ENCODE results near the gene FBL.

DNA sequence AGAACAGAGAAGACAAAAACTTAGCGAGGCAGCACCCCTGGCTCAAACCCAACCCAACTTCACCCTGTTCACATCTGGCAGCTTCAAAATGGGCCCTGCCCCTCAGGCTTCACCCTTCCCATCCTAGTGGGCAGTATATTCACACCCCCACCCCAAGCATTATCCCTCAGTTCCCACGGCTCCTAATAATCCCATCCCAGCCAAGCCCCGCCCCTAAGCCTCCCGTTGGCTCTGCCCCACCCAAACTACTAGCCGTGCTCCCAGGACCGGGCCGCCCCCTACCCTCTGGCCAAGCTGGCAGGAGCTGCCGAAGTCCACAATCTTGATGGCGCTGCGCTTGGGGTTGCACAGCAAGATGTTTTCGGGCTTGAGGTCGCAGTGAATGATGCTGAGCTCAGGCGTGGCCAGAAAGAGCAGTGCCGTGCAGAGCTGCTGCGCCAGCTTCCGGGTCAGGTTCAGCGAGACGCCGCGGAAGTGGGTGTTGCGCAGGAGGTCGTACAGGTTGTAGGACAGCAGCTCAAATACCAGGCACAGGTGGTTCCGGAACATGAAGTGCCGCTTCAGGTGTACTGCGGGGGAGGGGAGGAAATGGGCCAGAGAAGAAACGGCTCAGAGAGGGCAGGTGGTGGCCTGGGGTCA lies 18.0 kb downstream of the FBL start:
- TF ChIP-seq POLR2A (IDR thresholded peaks at IDR 0.05; ENCODE audit: borderline replicate concordance, extremely low read depth, insufficient read depth, insufficient read length) (no peak), EZH2phosphoT487 (IDR thresholded peaks at IDR 0.05; ENCODE audit: borderline replicate concordance) (no peak), TCF7L2 (IDR thresholded peaks at IDR 0.05; ENCODE audit: borderline replicate concordance, extremely low read depth, insufficient read depth, insufficient read length) (no peak), CTCF (IDR thresholded peaks at IDR 0.05 in 2 of 3, conservative IDR thresholded peaks at IDR 0.05 in 1 of 3; ENCODE audit: borderline replicate concordance in 1 of 3, insufficient read depth in 1 of 3, low read depth in 2 of 3, low read length in 2 of 3) (no peak), YY1 (IDR thresholded peaks at IDR 0.05; ENCODE audit: extremely low read depth, insufficient replicate concordance, low read depth, low read length) (no peak), CBX3 (IDR thresholded peaks at IDR 0.05; ENCODE audit: low read depth) (no peak), EZH2 (IDR thresholded peaks at IDR 0.05) (no peak)
- TF ChIP-seq, protein P1, sequence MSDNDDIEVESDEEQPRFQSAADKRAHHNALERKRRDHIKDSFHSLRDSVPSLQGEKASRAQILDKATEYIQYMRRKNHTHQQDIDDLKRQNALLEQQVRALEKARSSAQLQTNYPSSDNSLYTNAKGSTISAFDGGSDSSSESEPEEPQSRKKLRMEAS (IDR thresholded peaks at IDR 0.05) = no peak

Measured in HCT116 (cell line).